Embryonic facial prominence (tissue), 1 donor: ENCODE results near the gene ABLIM1.

Source experiments
- DNase-seq: peaks from one replicate; pipeline ENCODE4 v3.0.0-alpha.2; 2016; ENCODE audit errors: extremely low spot score

The ABLIM1 gene

DNA sequence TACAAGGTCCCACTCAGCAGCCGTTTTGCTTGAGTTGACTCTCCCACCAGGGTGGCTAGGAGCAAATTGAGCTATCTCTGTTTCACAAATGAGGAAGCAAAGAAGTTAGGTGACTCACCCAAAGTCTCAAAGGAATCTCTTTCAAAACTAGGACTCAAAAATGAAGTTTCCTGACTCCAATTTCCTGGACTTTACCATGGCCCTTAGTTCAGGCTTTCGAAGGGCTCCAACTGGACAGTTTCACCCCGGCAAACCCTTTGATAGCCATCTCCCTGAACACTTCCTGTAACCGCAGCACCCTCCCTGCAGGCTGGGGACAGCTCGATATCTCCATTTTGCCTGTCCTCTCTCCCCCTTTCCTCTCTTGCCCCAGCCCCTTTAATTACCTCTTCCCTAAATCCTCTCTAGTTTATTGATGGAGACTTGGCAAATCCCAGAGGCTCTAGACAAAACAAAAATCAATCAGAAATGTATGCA, 249.1 kb downstream of the ABLIM1 start:
- no peak for DNase-seq

DNA sequence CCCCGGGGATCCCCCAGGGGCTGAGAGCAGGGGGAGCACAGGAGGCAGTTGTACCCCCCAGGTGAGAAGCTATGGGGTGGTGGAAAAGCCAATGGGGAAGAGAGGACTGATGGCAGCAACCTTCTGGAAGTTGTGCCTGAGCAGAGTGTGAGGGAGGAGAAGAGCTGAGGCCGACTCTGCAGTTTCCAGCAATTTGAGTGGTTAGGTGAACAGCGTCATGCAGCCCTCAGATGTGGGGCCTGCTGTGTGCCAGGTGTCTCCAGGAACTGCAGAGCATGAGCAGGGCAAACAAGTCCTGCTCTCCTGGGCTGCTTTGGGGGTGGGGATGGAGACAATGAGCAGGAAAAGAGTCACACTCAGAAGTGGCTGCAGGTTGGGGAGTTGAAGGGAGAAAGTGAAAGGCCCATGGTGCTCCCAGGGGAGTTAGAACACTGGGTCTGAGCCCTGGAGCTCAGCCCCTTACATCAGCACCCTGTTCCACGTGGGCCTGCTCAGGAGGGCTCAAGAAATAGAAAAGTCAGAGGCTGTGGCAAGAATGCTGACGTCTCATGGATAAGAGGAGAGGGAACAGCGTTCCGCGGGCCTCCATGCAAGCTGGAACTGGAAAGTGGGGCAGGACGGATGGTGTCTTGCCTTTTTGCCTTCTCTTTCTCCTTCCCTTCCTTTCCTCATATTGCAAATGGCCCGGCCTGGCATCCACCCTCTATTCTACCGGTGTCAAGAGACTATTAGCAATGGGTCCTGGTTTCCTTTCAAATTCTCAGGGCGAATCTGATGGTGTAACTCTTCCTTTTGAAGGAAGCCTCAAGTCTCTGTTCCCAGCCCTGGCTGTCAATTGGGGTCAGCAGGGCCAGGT, 249.7 kb downstream of the ABLIM1 start:
- DNase-seq: no peak

DNA sequence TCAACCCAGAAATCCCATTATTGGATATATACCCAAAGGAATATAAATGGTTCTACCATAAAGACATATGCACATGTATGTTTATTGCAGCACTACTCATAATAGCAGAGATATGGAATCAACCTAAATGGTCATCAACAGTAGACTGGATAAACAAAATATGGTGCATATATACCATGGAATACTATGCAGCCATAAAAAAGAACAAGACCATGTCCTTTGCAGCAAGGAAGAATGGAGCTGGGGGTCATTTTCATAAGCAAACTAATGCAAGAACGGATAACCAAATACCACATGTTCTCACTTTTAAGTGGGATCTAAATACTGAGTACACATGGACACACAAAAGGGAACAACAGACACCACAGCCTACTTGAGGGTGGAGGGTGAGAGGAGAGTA, 251.6 kb downstream of the ABLIM1 start:
- no peak for DNase-seq

DNA sequence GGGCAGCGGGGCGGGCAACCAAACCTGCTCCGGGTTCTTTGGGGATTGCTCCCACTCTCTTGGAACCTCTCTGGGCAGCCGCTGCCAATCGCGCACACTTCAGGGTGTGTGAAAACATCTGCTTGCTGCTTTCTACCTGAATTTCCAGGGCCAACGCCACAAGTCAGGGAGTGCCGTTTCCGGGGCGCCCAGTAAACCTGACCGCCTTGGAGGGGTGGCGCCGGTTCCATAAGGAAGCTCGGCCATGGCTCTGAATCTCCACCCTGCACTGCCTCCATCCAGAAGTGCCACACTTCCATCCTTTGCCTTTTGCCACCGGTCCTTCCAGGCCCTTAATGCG, 253.1 kb downstream of the ABLIM1 start:
- no peak for DNase-seq

DNA sequence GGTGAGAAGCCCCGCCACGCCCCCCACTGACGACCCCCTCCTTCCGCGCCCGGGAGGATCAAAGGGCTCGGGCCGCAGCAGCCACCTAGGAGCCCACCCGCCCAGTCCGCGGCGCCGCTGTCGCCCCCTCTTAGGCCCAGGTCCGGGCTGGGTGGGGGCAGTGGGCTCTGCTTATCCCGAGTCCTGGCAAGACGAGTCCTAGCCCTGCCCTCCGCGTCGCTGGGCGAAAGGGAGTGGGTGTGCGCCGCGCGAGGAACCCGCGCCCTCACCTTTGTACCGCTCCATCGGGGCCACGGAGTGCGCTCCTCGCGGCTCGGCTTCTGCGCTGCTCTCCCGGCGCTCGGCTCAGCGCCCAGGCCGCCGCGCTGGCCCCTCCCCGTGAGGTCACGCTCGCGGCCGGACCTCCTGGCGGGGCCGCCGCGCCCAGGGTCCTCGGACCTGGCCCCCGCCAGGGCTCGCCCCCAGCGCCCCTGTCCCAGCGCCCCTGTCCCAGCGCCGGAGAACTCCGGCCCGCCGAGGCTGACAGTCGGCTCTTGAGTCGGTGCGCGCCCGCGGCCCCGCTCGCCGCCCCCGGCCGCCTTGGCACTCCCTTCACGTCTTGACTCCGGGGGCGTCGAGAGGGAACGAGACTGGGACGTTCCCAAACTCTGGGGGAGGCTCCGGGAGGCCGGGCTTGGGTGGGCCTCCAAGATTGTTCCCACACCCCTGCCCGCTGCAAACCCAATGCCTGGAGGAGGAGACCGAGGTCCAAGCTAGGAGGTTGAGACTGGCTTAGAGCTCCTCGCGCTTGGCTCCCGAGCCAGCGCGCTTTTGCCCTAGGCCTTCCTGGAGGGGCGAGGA, 253.7 kb downstream of the ABLIM1 start, which contains the start of gene AFAP1L2:
AFAP1L2 (minus strand) TSS at position 332 of the 840 bp plus-strand sequence; CDS start at position 285, 47 bp downstream.
- no peak for DNase-seq

DNA sequence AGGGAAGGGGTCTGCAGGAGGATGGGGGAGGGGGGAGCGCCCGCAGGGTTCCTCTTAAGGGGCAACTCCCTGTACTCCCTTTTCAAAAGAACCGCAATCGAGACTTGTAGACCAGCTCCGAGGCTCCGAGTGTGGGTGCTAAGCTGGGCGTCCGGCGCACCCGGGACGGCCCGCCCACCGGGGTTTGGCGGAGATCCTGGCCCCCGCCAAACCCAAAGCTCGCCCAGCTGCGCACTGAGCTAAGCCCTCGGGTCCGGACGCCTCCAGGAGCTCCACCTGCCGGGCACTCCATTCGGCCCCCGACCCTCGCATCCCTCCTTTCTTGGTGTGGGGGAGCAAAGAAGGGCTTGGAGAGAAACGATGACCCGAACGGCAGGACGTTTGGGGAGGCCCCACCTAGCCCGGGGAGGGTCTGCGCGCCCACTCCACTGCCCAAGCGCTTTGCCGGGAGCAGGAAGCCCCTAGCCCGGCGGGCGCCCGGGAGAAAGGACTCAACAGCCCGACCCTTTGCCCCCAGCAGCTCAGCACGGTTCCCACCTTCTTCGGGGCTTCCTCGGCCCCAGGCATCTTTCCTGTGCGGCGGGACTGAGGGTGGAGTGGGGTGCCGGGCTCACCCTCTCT, 254.4 kb downstream of the ABLIM1 start:
- no peak for DNase-seq

DNA sequence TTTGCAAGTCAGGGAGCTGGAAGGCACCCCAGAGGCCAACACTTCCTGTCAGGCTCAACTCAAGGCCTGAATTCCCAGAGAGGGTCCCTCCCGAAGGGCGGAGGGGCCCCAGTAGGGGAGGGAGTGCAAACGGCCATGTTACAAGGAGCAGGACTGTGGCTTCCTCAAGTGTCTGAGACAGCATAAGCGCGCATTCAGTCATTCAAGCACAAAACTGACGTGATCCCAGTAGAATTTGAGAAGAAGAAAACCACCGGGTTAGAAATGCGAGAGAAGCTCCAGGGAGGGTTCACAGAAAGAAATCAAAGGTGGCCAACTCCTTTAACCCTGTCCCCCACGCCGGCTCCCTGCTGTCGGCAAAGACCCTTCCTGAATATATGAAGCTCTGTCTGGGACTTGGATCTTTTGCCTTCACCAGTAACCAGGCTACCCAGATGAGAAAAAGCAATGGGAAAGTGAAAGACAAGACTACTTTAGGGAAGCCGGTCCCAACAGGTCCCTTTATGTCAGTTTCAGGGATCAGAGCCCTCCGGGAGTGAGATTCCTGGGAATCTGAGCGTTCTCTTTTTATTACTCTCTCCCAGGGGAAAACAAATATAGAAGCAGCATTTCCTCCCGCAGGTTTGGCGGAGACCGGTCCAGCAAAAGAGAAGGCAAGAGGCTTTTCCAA, 255.1 kb downstream of the ABLIM1 start:
- no peak for DNase-seq

DNA sequence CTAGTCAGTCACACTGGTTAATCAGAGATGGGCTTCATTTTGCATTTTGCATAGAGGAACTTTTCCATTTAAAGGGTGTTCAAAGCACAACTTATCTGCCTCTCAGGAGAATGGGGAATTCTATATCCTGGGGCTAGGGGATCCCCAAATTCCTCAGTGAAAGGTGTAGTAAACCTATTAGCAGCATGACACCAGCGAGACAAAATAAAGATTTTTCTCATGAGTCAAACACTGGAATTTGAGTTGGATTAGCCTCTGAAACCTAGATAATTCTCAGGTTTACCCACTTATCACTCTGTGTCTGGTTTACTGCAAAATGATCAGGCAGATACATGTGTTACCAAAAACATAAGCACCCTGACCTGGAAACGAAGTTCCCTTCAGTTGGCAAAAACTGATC, 255.8 kb downstream of the ABLIM1 start:
- DNase-seq: no peak

DNA sequence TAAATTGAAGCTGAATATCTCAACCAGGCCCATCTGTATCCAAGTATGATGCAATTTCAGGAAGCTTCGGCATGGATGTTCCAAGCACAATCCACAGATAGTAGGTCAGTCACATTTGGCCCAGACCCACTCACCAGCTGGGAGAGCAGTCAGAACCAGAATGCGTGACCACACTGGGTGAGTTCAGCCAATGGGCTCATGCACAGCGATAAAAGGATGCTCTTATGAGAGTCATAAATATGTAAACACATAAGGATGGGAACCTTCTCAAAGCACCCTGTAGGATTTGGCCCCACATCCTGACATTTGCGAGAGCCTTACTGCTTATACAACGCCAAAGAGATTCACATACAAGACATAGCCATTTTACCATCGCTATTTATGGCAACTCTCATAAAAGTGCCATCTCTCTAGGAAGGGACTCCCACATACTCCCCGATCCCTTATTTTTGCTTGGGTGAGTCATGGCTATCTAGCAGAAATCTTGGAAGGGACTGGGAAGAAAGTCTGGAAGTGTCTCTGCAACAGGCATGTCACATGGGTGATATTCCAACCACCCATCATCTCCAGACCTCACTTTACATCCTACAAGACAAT, 256.8 kb downstream of the ABLIM1 start:
- no peak for DNase-seq

DNA sequence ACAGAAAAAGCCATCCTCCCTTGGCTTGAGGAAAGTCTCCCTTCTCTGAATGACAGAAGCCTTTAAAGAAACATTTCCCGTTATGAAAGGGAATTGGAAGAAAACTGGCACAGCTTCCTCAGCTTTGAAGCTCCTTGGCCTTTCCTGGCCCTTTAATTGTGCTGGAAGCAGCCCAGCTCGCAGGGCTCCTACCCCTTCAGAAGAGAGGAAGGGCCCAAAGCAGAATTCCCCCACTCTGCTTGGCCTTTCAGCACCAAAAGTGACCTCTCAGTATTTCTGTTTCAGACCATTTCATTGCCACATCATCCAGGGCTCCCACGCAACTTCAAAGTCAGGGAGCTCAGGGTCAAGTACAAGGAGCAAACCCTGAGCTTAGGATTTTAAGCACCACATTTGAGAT, 258.0 kb downstream of the ABLIM1 start:
- no peak for DNase-seq

DNA sequence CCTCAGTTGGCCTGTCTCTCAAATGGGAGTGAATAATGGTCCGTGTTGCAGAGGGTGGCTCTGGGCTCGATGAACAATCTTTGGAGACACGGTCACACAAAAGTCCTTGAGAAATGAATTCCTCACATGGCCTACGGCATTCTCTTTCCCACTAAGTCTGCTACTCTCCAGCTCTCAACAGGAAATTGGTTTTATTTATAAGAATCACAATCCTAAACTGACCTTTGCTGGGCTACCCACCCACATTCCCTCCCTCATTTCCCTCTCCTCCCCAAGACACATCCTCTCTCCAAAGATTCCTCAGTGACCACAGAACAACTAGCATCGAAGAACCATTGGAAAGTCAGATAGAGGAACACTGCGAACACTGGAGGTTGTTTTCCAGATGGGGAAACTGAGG, 258.5 kb downstream of the ABLIM1 start:
- DNase-seq: no peak

DNA sequence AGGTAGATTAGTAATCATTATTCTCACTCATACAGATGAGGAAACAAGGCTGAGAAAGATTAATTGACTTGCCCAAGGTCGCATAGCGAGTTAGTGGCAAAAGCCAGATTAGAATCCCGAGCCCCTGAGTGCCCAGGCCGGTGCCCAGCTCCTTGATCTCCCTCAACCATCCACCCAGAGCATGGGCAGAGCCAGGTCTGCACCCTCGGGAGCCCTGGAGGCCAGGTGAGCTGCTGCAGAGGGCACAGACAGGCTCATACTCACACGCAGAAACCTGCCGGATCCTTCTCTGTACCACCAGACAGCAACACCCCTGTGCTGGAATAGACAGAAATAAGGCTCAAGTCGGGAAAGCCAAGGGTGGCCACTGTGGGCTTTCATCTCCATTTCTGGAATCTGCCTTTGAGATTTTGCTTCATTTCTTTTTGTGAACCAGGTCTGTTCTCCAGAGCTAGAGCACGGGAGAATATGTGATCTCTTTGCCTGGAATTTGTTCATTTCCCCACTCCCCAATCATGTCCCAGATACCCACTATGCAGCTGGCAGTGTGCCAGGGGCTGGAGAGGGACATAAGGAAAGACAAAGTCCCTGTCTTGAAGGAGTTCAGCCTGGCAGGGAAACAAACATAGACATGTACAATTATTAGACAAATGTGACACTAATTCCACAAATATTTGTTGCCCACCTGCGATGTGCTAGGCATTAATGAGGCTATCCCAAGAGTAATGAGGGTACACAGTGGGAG, 259.3 kb downstream of the ABLIM1 start:
- DNase-seq: no peak

DNA sequence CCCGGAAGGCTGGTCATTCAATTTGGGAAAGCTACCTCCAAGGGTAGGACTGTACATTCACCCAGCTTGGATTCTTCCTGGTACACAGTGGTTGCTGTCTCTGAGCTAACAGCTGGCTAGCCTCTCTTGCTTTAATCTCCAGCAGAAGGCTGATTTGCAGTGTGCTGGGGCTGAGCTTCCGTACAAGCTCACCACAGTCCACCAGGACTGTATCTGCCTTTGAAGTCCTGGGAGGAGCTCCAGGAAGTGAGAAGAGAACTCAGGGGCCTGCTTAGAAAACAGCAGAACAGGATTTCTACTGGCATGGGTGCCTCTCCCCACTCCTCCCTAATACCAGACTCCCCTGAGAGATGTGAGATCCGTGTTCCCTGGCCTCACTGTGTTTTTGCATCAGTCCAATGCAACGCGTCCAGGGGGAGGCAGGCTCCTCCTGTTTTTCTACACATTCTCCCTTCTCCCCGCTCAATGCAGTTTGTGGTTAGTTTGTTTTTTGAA, 260.4 kb downstream of the ABLIM1 start:
- no peak for DNase-seq

DNA sequence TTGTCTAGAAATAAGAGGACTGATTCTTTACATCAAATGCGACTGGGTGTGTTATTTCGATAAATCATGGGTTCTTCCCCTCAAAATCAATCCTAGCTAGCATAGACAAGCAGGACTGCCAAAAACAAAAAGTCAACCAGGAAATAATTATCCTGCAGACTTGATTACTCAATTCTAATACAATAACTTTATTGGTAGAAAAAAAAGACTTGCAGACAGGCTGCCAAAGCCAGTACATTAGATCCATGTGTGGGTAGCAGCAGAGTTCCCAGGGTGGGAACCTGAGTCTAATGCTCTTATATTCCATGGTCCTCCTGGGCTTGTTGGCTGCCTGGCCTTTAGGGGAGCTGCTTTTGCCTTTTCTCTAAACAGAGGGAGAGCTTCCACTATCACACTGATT, 261.6 kb downstream of the ABLIM1 start:
- DNase-seq: no peak

DNA sequence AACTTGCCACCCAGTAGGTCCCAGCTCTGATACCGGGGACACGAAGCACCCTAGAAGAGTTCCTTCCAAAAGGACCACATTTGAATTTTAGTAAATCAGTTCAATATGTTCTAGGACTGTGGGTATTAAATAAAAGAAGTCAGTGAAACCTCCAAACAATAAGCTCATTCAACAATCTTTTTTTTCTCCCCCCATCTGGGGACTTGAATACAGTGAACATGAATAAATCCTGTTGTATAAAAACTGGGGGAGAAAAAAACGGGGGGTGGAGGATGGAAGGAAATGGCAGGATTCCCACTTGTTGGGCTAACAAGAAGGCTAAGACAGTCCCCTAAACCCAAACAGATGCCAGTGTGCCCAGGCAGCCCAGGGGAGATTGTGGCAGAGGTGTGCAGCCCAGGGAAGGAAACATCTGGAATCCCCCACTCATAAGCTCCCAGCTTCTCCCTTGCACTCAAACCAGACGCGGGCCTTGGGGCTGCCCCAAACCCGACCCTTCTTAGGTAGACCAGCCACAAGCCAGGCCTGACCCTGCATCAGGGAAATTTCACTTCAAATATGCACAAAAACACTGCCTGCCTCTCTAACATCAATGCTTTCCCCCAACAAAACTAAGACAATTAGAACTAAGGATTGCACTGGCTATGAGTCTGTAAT, 262.6 kb downstream of the ABLIM1 start:
- DNase-seq: no peak

DNA sequence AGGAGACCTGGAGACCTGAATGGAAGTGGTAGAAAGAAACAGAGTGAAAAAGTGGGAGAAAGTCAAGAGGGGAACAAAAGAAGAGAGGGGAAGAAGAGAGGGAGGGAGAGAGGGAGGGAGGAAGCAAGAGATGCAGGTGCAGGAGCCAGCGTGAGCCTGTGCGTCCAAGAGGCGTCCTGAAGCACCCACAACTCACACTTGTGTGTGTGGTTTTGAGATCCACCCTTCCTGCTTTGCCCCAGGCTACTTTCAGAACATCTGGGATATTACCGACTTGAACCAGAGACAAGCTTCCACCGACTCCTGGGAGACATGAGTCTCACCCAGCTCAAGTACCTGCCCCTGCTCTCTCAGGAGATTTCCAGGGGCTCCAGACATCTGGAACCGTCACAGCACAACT, 263.5 kb downstream of the ABLIM1 start:
- no peak for DNase-seq

DNA sequence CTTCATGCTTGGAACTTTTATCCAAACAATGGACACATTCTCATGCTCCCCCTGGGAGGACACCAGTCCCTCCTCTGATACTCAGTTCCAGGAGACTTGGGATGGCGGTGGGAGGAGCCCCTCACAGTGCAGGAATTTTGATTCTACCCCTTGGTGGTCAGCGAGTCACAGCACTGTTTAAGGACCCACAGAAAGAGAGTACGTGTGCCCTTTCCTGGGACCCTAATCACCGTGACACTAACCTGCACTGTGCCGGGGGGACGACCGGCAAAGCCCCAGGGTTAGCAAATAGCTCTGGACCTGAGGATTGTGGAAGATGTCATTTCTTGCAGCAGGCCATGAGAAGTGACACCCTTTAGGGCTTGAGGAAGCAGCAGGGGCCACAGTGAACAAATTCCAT, 264.2 kb downstream of the ABLIM1 start:
- no peak for DNase-seq

DNA sequence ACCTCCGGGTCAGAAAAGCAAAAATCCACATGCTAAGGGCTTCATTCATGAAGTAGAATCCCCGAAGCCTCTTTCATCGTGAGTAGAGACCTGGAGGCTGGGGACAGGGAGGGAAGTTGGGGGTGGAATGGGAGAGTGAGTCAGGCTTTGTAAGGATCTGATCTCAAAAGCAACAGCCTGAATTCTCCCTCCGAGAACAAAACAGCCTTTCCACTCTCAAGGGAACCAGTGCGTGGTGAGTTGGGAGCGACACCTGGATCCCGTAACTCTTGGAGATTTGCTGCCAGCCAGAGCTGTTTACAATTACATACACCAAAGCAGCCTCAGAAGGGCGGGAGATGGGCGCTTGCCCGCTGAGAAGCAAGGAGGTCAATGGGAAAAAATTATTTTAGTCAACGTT, 264.6 kb downstream of the ABLIM1 start:
- no peak for DNase-seq

DNA sequence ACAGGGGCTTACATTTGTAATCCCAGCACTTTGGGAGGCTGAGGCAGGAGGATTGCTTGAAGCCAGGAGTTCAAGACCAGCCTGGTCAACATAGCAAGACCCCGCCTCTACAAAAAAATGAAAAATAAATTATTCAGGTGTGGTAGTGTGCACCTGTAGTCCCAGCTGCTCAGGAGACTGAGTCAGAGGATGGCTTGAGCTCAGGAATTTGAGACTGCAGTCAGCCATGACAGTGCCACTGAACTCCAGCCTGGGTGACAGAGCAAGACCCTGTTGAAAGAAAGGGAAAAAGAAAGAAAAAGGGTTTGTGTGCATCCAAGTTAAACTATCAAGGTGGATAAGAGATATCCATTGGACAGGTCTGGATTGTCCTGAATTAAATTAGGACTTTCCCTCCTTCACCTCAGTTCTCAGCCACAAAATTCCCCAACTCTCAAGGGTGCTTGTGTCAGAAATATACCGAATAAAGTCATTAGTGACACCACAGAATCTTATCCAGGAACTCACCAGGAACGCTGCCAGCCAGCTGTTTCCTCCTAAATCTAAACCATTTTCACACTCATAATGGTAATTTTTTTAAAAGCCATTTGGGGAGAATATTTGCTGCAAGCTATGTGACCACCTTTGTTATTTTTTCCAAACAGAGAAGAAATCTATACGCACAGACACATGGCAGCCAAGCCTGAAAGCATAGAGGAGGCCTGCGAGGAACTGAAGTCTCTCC, 265.8 kb downstream of the ABLIM1 start:
- no peak for DNase-seq
